GM12892 (cell line): Measurements from ENCODE around the gene EXO1.

Source experiments
- POLR2A ChIP-seq: IDR thresholded peaks from 2 replicates; pipeline ENCODE4 v1.6.1; 2011; ENCODE audit warnings: low read depth, low read length, control low read depth
- POLR2AphosphoS5 ChIP-seq: IDR thresholded peaks from 2 replicates; pipeline ENCODE4 v1.6.1; 2011; ENCODE audit warnings: low read depth, low read length, control low read depth
- TAF1 ChIP-seq: IDR thresholded peaks from 2 replicates; pipeline ENCODE4 v1.6.1; 2011; ENCODE audit warnings: low read depth, mild to moderate bottlenecking, control low read depth, low read length, borderline replicate concordance

- TF ChIP-seq POLR2A: no peak
- no peak for TF ChIP-seq TAF1
- no peak for TF ChIP-seq POLR2AphosphoS5
These were observed 35.2 kb downstream of the EXO1 start for GRCh38 chr1:241883159-241883558.
